GM19193 (cell line): ENCODE data around the gene RELCH.

ENCODE experiments used
- POLR2A ChIP-seq: IDR thresholded peaks from 4 replicates; pipeline ENCODE4 v1.6.1; 2011; ENCODE audit not compliant: insufficient read depth, insufficient read length; ENCODE audit errors: extremely low read depth

RELCH gene

DNA sequence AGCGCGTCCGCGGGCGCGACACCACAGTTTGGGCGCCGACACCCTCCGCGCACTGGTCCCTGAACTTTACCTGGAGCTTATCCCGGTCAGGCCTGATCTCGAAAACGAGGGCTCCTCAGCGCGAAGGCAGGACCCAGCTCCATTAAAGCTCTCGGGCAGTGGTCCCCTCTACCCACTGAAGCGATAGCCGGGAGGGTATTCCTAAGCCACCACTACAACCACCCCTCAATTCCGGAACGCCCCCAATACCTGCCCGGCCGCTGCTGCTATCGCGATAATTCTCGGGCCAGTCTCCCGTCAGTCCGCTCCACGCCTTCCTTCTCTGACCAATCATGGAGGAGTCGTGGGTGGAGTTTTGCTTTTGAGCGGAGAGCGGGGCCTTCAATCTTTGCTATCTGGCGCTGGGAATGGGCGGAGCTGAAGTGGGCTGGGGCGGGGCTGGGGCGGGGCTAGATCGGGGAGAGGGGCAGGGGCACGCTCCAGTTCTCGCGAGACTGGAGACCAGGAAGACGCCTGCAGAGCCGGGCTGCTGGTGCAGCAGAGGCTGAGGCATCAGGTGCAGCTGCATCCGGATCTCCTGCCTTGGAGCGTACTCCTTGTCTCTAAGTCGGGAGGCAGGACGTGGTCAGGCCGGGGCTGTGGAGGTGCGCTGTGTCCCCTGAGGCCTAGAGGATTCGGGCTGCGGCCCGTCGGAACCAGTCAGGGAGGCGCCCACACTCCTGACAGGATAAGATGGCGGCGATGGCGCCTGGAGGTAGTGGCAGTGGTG, at the start of gene RELCH, which contains the start of gene PIGN:
RELCH (plus strand) TSS at position 482 of the 769 bp plus-strand sequence; CDS start at position 733, 251 bp downstream.
PIGN (minus strand) TSS at position 283 of the 769 bp plus-strand sequence. CDS start 25,703 bp downstream, outside the sequence.
- TF ChIP-seq POLR2A: peak; percentile 97

GRCh38 chr18:62138461-62139235, 48.4 kb upstream of the RELCH start:
- no peak for TF ChIP-seq POLR2A

- TF ChIP-seq POLR2A: no peak
These were observed 46.8 kb upstream of the RELCH start for GRCh38 chr18:62140259-62140658.

- TF ChIP-seq POLR2A: no peak
These were observed 42.7 kb upstream of the RELCH start for GRCh38 chr18:62144338-62144737.

- TF ChIP-seq POLR2A: no peak
These were observed 35.8 kb upstream of the RELCH start for GRCh38 chr18:62151068-62151771.

GRCh38 chr18:62152844-62153243, 34.2 kb upstream of the RELCH start:
- no peak for TF ChIP-seq POLR2A

DNA sequence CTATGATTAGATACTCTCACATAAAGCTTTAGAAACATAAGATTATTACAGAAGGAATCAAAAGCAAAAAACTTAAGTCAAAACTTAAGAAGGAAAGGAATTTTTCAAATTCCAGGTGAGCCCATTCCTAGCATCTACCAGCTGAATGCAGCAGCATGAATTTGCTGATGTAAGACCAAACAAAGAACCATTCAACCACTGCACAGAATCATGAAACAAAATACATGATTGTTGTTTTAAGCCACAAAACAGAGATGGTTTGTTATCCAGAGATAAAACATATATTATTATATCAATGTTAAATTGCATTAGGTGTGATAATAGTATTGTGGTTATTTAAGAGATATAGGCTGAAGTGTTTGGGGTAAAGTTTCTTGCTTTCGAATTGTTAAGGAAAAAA, 29.2 kb upstream of the RELCH start:
- no peak for TF ChIP-seq POLR2A

- TF ChIP-seq POLR2A: no peak
These were observed 22.7 kb upstream of the RELCH start for GRCh38 chr18:62164310-62164709.

GRCh38 chr18:62164855-62165487, 22.1 kb upstream of the RELCH start:
- TF ChIP-seq POLR2A: no peak

DNA sequence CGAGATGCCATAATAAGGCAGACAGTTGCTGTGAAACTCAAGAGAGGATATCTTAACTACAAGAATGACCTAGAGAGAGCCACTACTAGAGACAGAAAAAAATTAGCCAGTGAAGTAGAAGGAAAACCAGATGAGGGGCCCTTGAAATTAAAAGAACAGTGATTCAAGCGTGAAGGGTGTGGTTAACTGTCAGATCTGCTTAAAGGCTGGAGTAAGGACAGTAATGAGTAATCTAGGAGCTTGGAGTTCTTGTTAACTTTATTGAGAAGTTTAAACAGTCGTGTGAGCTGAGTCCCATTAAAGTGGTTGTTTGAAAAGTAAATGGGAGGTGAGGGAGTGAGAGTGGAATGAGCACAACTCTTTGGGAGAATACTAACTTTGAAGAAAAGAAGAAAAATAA, 21.5 kb upstream of the RELCH start:
- no peak for TF ChIP-seq POLR2A

- TF ChIP-seq POLR2A: no peak
These were observed 16.2 kb upstream of the RELCH start for GRCh38 chr18:62170857-62171256.

- no peak for TF ChIP-seq POLR2A
These were observed 14.8 kb upstream of the RELCH start for GRCh38 chr18:62172298-62172697.

GRCh38 chr18:62175521-62175920, 11.5 kb upstream of the RELCH start:
- no peak for TF ChIP-seq POLR2A

DNA sequence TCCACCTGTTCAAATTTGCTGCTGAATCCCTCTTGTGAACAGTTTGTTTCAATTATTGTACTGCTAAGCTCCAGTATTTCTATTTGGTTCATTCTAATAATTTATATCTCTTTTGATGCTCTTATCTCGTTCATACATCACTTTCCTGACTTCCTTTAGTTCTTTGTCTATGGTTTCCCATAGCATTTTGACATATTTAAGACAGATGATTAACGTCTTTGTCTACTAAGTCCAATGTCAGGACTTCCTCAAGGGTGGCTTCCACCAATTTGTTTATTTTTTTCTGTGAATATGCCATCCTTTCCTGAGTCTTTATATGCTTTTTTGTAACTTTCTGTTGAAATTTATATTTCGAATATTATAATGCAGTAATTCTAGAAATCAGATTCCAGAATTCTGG, 9.8 kb upstream of the RELCH start:
- no peak for TF ChIP-seq POLR2A

GRCh38 chr18:62179213-62179612, 7.8 kb upstream of the RELCH start:
- no peak for TF ChIP-seq POLR2A
